GM19468 (cell line): ENCODE measurements around the gene PPFIBP1.
"Not testable (repeated sequence)": the region's sequence is repeated elsewhere in the genome, so short reads cannot be mapped to it uniquely, and the experiment has no call there.

Experiments
- ATAC-seq: cut with Tn5 transposase; IDR thresholded peaks from one replicate; pipeline ENCODE4 v1.9.1; 2021; ENCODE audit warnings: mild to moderate bottlenecking, moderate library complexity, moderate number of reproducible peaks; ENCODE audit not compliant: unreplicated experiment; ENCODE audit errors: extremely low read depth

The PPFIBP1 gene

GRCh38 chr12:27583057-27583797 is 59.2 kb downstream of the PPFIBP1 start:
- no peak for ATAC-seq

DNA sequence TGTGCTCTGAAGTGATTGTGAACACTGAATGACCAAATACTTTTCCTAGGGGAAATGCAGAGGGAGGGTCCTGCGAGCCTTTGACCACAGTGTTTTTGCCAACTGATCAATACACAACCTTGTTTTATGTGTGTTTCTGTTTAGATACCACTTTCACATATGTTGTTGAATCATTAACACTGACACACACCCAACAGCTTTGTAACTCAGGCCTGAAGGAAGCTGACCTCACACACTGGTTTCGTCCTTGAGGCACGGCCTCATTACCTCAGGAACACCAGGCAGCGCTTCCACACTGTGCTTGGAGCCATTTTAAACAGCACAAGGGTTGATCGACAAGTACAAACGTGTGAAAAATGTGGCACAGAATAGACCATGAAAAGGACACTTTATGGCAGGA is 60.0 kb downstream of the PPFIBP1 start:
- ATAC-seq, result no peak

GRCh38 chr12:27585739-27586265 is 61.8 kb downstream of the PPFIBP1 start:
- no peak for ATAC-seq

- ATAC-seq, result not testable (repeated sequence)
Observed at GRCh38 chr12:27588075-27588730, 64.2 kb downstream of the PPFIBP1 start.

DNA sequence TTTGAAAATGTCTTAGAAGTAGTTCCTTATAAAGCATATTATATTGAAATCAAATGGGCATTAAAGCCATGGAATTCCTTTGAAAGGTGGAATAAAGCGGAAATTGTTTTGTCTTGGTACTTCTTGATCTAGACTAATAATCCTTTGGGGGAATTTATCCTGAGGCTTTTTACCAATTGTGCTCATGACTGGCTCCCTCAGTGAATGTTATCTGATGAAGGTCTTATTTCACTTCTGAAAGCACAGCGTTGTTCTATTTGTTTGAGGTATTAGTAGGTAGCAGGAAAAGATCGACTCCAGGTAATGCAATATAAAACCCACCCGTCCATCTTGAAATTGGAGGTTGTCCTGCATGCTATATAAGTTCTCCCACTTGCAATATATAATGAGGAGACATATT is 64.8 kb downstream of the PPFIBP1 start:
- ATAC-seq, result no peak

GRCh38 chr12:27589419-27589818 is 65.4 kb downstream of the PPFIBP1 start:
- ATAC-seq, result no peak

GRCh38 chr12:27591698-27592097 is 67.7 kb downstream of the PPFIBP1 start:
- not testable (repeated sequence) for ATAC-seq

- ATAC-seq, result no peak
Observed at GRCh38 chr12:27592548-27592947, 68.5 kb downstream of the PPFIBP1 start.

DNA sequence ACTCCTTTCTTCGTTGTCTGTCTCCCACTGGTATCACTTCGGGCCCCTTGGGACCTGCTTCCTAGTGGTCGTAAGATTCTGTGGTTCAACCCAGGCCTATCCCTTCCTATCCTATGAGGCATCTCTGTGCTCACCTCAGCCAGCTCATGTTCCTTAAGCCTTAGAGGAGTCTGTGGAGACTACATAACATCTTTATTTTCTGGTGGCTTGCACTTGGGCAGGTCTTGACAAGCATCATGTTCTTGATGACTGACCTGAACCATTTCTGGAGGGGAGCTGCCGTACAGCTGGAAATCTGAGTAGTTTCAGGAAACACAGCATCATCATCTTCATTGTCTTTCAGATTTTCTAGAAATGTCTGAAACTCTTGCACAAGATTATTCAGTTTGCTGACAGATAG is 69.3 kb downstream of the PPFIBP1 start:
- no peak for ATAC-seq

DNA sequence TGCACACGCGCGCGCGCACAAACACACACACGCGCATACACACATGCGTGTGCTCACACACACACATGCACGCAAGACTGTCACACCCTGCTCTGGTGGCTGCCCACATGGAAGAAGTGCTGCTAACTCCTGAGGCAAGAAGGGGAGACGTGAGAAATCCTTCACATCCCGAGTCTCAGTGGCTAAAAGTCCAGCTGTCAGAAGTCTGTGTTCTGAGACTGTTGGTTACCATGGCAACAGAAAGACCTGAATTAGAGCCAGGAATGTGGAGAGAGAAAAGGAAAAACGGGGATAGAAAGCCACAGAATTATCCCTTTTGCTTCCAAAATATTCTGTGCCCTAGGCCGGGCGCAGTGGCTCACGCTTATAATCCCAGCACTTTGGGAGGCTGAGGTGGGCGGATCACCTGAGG is 71.2 kb downstream of the PPFIBP1 start:
- ATAC-seq, result no peak

DNA sequence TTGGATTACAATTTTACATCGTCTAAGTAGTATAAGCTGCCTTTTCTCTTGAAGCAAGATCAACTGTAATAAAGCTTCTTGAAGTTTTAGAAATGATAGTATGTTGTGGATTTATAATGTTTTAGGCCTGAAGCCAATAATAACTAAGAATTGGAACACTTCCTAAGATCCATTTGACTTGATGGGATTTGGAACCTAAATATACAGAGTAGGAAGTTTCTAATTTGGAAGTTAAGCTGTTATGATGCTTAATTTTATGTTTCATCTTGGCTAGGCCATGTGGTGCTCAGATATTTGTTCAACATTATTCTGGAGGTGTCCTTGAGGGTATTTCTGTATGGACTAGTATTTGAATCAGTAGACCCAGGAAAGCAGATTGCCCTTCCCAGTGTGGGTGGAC is 74.9 kb downstream of the PPFIBP1 start:
- not testable (repeated sequence) for ATAC-seq

GRCh38 chr12:27601056-27601828 is 77.2 kb downstream of the PPFIBP1 start:
- ATAC-seq, result not testable (repeated sequence)

DNA sequence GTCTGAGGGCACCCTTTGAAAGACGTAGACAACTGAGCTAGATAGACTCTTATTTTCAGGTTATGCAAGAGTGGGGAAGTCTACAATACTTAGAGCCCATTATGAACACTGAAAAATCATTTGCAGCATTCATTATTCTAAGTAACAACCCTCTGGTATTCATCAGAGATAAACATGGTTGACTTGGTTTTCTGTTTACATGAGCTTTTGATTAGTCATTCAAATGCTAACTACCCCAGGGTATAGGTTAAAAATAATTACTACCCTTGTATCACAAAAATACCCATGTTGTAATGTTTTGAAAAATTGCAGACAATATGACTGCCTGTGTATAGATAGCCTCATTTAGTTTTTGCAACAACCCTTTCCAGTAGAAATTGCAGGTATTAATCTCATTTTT is 78.5 kb downstream of the PPFIBP1 start:
- ATAC-seq, result no peak

DNA sequence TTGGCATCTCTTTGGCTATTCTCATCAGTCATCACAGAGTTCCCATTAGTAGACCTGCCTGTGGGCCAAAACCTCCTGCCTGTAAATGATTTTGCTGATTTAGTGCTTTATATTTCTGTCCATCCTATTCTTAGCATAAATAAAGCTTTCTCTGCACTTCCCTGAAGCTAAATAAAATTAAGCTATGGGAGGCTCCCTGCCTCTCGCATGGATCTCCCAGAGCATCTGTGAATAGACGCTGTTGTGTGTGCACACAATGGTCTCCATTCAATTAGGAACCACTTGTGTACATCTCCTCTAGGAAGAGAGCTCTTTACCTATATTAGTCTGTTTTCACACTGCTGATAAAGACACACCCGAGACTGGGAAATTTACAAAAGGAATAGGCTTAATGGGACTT is 80.4 kb downstream of the PPFIBP1 start:
- ATAC-seq, result no peak

- ATAC-seq, result no peak
Observed at GRCh38 chr12:27606986-27607385, 83.0 kb downstream of the PPFIBP1 start.

GRCh38 chr12:27607591-27607990 is 83.6 kb downstream of the PPFIBP1 start:
- ATAC-seq, result no peak

DNA sequence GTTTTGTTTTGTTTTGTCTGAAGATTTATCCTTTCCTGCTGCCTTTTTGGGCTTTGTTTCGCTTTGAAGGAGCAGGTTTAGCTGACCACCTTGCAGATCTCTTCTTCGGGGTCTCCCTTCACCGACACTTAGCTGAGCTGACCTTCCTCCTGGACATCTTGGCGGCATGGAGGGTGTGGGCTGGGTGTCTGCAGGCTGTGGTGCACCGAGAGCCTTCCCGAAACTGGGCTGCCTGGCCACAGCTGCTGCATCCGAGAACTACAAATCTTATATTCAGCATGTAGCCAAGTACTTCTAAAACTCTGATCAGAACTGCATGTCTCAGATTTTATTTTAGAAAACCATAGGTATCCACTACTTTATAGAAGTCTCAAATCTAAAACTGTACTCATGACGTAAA is 84.9 kb downstream of the PPFIBP1 start:
- no peak for ATAC-seq

GRCh38 chr12:27610374-27610773 is 86.4 kb downstream of the PPFIBP1 start:
- no peak for ATAC-seq

DNA sequence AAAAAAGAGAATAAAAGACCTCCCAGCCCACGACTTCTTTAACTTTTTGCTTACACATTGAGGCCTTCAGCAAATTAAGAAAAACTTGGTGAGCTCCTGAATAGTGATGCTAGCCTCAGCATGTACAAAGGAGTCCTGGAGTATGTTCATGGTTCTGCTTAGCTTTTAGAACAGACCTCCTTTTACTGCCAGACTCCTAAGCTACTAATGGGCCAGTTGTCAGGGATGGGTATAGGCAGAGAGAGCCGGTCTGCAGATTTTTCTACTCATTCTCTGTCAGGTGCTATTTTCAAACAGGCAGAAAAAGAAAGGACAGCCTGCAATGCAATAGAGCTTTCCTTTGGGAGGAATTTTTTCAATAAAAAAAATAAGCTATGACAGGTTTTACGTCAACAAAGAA is 90.4 kb downstream of the PPFIBP1 start:
- ATAC-seq, result no peak

DNA sequence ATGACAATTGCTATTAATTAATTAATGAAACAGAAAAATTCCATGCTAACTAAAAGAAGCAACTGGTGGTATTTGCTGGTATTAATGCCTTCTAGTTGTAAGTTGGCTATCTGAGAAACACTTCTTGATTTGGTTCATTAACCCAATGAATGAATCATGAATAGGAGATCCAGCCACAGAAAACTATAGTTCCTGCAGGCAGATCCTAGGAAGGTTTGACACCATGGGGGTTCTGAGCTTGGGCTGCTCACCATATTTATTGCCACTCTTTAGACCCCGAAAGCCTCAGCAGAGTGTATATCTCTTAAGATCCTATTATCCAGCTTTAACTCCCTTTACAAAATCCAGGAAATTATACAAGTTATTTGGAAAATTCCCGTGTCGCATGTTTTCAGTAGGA is 90.9 kb downstream of the PPFIBP1 start:
- no peak for ATAC-seq

DNA sequence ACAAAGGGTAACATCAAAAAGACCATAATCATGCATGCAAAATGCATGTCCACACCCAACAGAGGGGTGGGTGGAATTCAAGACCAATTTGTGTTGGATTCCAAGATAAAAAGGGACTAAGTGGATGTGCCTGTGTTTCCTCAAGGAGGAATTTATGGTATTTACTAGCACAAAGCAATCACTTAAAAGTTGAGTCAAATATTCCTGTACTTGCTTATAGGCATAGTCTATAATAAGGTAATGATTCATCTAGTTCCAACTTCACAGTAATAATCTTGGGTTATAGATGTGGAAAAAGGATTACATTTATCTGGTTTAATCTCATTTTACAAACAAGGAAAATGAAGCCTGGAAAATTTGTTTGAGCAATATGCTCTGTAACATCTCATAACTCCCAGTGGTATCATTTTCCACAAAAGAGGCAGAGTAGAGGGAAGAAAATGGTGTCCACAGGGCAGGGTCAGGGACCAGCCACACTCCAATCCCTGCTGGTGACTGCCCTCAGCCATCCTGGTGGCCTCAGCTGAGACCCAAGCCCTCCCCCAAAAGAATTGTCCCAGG is 91.4 kb downstream of the PPFIBP1 start:
- ATAC-seq, result no peak
